ENCODE results near the gene PLD6. TPM values are rescaled to one million over a fixed set of nuclear protein-coding genes. Genes with fewer than 3 reads are reported as not detected.
"Not testable (repeated sequence)": the region's sequence is repeated elsewhere in the genome, so short reads cannot be mapped to it uniquely, and the experiment has no call there.

Gene PLD6
- total RNA-seq, 1 experiment from 2014 or later = 2.9 TPM

- Mint-ChIP-seq H3K27ac (ENCODE audit: unreplicated experiment) (no peak overlapping the region), H3K36me3 (ENCODE audit: insufficient read depth, unreplicated experiment) (peaks cover 37% of the 10 kb centered on the region), H3K27me3 (ENCODE audit: unreplicated experiment) (no peaks in the 10 kb centered on the region), H3K4me3 (ENCODE audit: low read depth, unreplicated experiment) (no peak overlapping the region), H3K4me1 (ENCODE audit: low read depth, unreplicated experiment) (peaks cover 9% of the 10 kb centered on the region), H3K9me3 (ENCODE audit: low read depth, unreplicated experiment) (no peaks in the 10 kb centered on the region)
- BruUV-seq (replicated peaks) = no TSS peak
- intact Hi-C loops (cut with micrococcal nuclease; ENCODE audit: unreplicated experiment) = no loop called here
- no peak for TF ChIP-seq CTCF (IDR thresholded peaks at IDR 0.05; ENCODE audit: unreplicated experiment)
- CTCF ChIA-PET = no interaction called here
- DNase-seq = no peak
Observed at GRCh38 chr17:17188586-17188985, 17.5 kb downstream of the PLD6 start.

GRCh38 chr17:17186551-17187505 lies 19.3 kb downstream of the PLD6 start:
- H3K4me1 Mint-ChIP-seq (ENCODE audit: low read depth, unreplicated experiment) = peaks cover 9% of the 10 kb centered on the region
- H3K4me3 Mint-ChIP-seq (ENCODE audit: low read depth, unreplicated experiment) = no peak overlapping the region
- intact Hi-C loops (cut with micrococcal nuclease; ENCODE audit: unreplicated experiment) = no loop called here
- no peak for TF ChIP-seq CTCF (IDR thresholded peaks at IDR 0.05; ENCODE audit: unreplicated experiment)
- no peak overlapping the region for H3K27ac Mint-ChIP-seq (ENCODE audit: unreplicated experiment)
- CTCF ChIA-PET = no interaction called here
- H3K36me3 Mint-ChIP-seq (ENCODE audit: insufficient read depth, unreplicated experiment) = peaks cover 42% of the 10 kb centered on the region
- BruUV-seq (replicated peaks) = no TSS peak
- DNase-seq = no peak
- no peaks in the 10 kb centered on the region for H3K9me3 Mint-ChIP-seq (ENCODE audit: low read depth, unreplicated experiment)
- H3K27me3 Mint-ChIP-seq (ENCODE audit: unreplicated experiment) = no peaks in the 10 kb centered on the region

- no peak overlapping the region for H3K4me3 Mint-ChIP-seq (ENCODE audit: low read depth, unreplicated experiment)
- CTCF ChIA-PET = no interaction called here
- H3K27me3 Mint-ChIP-seq (ENCODE audit: unreplicated experiment) = no peaks in the 10 kb centered on the region
- no TSS peak for BruUV-seq (replicated peaks)
- H3K27ac Mint-ChIP-seq (ENCODE audit: unreplicated experiment) = peak overlapping the region; percentile 20
- peaks cover 47% of the 10 kb centered on the region for H3K36me3 Mint-ChIP-seq (ENCODE audit: insufficient read depth, unreplicated experiment)
- H3K4me1 Mint-ChIP-seq (ENCODE audit: low read depth, unreplicated experiment) = peaks cover 9% of the 10 kb centered on the region
- no peak for TF ChIP-seq CTCF (IDR thresholded peaks at IDR 0.05; ENCODE audit: unreplicated experiment)
- DNase-seq = peak; percentile 52
- no peaks in the 10 kb centered on the region for H3K9me3 Mint-ChIP-seq (ENCODE audit: low read depth, unreplicated experiment)
- intact Hi-C loops (cut with micrococcal nuclease; ENCODE audit: unreplicated experiment) = no loop called here
Observed at GRCh38 chr17:17186051-17186450, 20.1 kb downstream of the PLD6 start.

- H3K4me1 Mint-ChIP-seq (ENCODE audit: low read depth, unreplicated experiment); H3K27me3 Mint-ChIP-seq (ENCODE audit: unreplicated experiment); DNase-seq; H3K9me3 Mint-ChIP-seq (ENCODE audit: low read depth, unreplicated experiment); CTCF ChIA-PET; H3K4me3 Mint-ChIP-seq (ENCODE audit: low read depth, unreplicated experiment); H3K27ac Mint-ChIP-seq (ENCODE audit: unreplicated experiment); intact Hi-C loops (cut with micrococcal nuclease; ENCODE audit: unreplicated experiment): not testable (repeated sequence)
- H3K36me3 Mint-ChIP-seq (ENCODE audit: insufficient read depth, unreplicated experiment) = peaks cover 55% of the 10 kb centered on the region
- BruUV-seq (replicated peaks) = TSS peak; percentile 42
Observed at GRCh38 chr17:17184985-17185757, 21.0 kb downstream of the PLD6 start.
